Measurements from ENCODE around the gene SBK2.

DNA sequence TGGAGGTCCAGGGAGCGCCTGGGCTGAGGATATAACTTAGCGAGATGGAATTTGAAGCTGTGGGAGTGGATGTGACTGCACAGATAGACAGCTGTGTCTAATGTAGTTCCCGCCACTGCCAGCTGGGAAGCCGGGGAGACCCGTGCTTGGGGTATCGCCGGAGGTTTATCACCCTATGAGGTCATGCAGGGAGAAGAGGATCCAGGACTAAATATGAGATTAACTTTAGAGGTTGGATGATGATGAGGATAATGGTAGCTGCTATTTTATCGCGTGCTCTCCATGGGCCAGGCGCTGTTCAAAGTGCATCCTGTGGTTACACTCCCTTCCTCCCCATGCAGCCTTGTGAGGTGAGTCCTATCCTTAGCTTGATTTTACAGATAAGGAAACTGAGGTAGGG lies 28.8 kb downstream of the SBK2 start:
- TF ChIP-seq, protein P1, sequence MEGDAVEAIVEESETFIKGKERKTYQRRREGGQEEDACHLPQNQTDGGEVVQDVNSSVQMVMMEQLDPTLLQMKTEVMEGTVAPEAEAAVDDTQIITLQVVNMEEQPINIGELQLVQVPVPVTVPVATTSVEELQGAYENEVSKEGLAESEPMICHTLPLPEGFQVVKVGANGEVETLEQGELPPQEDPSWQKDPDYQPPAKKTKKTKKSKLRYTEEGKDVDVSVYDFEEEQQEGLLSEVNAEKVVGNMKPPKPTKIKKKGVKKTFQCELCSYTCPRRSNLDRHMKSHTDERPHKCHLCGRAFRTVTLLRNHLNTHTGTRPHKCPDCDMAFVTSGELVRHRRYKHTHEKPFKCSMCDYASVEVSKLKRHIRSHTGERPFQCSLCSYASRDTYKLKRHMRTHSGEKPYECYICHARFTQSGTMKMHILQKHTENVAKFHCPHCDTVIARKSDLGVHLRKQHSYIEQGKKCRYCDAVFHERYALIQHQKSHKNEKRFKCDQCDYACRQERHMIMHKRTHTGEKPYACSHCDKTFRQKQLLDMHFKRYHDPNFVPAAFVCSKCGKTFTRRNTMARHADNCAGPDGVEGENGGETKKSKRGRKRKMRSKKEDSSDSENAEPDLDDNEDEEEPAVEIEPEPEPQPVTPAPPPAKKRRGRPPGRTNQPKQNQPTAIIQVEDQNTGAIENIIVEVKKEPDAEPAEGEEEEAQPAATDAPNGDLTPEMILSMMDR (conservative IDR thresholded peaks at IDR 0.05 in 1 of 2, IDR thresholded peaks at IDR 0.05 in 1 of 2; ENCODE audit: extremely low read depth in 1 of 2, insufficient read depth in 1 of 2, low read depth in 1 of 2, low read length in 2 of 2), result no peak
- no peak for TF ChIP-seq EZH2 (IDR thresholded peaks at IDR 0.05; ENCODE audit: borderline replicate concordance, low read length)
